Neural progenitor cell (in vitro differentiated cells): ENCODE measurements around the gene ASB13. TPM values are rescaled to one million over a fixed set of nuclear protein-coding genes. Genes with fewer than 3 reads are reported as not detected.
"Not testable (repeated sequence)": the region's sequence is repeated elsewhere in the genome, so short reads cannot be mapped to it uniquely, and the experiment has no call there.

Experiments used
- DNase-seq: peaks from one replicate; pipeline ENCODE4 v3.0.0-alpha.2; 2016; ENCODE audit warnings: low spot score
- H2AFZ ChIP-seq: fragments of 200-600 bp; sonication (generic); replicated peaks from 2 replicates; pipeline ENCODE4 v1.6.1; 2016; ENCODE audit warnings: antibody characterized with exemption
- H3F3A ChIP-seq: fragments of 200-600 bp; sonication (generic); 2 replicates; pipeline ENCODE4 v1.6.1; 2016; ENCODE audit warnings: antibody characterized with exemption, low read depth
- H3K27ac ChIP-seq: fragments of 200-600 bp; sonication (generic); 2 replicates; pipeline ENCODE4 v1.5.1; 2016; ENCODE audit warnings: mild to moderate bottlenecking
- H3K27me3 ChIP-seq: fragments of 200-600 bp; sonication (generic); 2 replicates; pipeline ENCODE4 v1.6.1; 2016; ENCODE audit warnings: mild to moderate bottlenecking, moderate library complexity
- H3K36me3 ChIP-seq: fragments of 200-600 bp; sonication (generic); 2 replicates; pipeline ENCODE4 v1.5.1; 2016
- H3K4me1 ChIP-seq: fragments of 200-600 bp; sonication (generic); 2 replicates; pipeline ENCODE4 v1.6.1; 2016; ENCODE audit warnings: mixed run types
- H3K4me2 ChIP-seq: fragments of 200-600 bp; sonication (generic); 2 replicates; pipeline ENCODE4 v1.6.1; 2016
- H3K4me3 ChIP-seq: fragments of 200-600 bp; sonication (generic); 2 replicates; pipeline ENCODE4 v1.5.1; 2016
- H3K79me2 ChIP-seq: fragments of 200-600 bp; sonication (generic); 2 replicates; pipeline ENCODE4 v1.6.1; 2016; ENCODE audit warnings: low read depth
- H3K9ac ChIP-seq: fragments of 200-600 bp; sonication (generic); 2 replicates; pipeline ENCODE4 v1.6.1; 2016
- H3K9me3 ChIP-seq: fragments of 200-600 bp; sonication (generic); 2 replicates; pipeline ENCODE4 v1.5.1; 2016; ENCODE audit warnings: low read depth
- H4K20me1 ChIP-seq: fragments of 200-600 bp; sonication (generic); 2 replicates; pipeline ENCODE4 v1.6.1; 2016; ENCODE audit warnings: low read depth
- H3K27ac Mint-ChIP-seq: 3 replicates; pipeline ENCODE4 v1.8.0; 2021; ENCODE audit warnings: mixed read lengths
- H3K27me3 Mint-ChIP-seq: 2 replicates; pipeline ENCODE4 v1.8.0; 2022; ENCODE audit warnings: low read depth, mild to moderate bottlenecking, inconsistent platforms, moderate library complexity, mixed read lengths; ENCODE audit not compliant: insufficient read depth
- H3K36me3 Mint-ChIP-seq: 3 replicates; pipeline ENCODE4 v1.8.0; 2021; ENCODE audit warnings: mixed read lengths
- H3K4me1 Mint-ChIP-seq: 3 replicates; pipeline ENCODE4 v1.8.0; 2021; ENCODE audit warnings: mixed read lengths
- H3K4me3 Mint-ChIP-seq: 3 replicates; pipeline ENCODE4 v1.8.0; 2021; ENCODE audit warnings: mild to moderate bottlenecking, moderate library complexity, mixed read lengths
- H3K9me3 Mint-ChIP-seq: 3 replicates; pipeline ENCODE4 v1.8.0; 2020; ENCODE audit warnings: mixed read lengths
- CTCF ChIP-seq: fragments of 200-600 bp; sonication (generic); IDR thresholded peaks from 2 replicates; pipeline ENCODE4 v1.5.1; 2017; ENCODE audit warnings: antibody characterized with exemption, mild to moderate bottlenecking
- EZH2 ChIP-seq: fragments of 200-600 bp; sonication (generic); IDR thresholded peaks from 2 replicates; pipeline ENCODE4 v1.6.1; 2017; ENCODE audit warnings: antibody characterized with exemption, mild to moderate bottlenecking, moderate library complexity
- EZH2phosphoT487 ChIP-seq: fragments of 200-600 bp; sonication (generic); IDR thresholded peaks from 2 replicates; pipeline ENCODE4 v1.6.1; 2017; ENCODE audit warnings: antibody characterized with exemption
- total RNA-seq: library from RNA; depleted of rRNA; stranded (reverse); fragments of >200 nt; gene quantifications from 2 replicates; pipeline ENCODE4 v1.2.3, GENCODE V29; 2015; ENCODE audit warnings: low replicate concordance

ASB13 gene
- total RNA-seq, 1 donor from 2014 or later = 15.0 TPM

DNA sequence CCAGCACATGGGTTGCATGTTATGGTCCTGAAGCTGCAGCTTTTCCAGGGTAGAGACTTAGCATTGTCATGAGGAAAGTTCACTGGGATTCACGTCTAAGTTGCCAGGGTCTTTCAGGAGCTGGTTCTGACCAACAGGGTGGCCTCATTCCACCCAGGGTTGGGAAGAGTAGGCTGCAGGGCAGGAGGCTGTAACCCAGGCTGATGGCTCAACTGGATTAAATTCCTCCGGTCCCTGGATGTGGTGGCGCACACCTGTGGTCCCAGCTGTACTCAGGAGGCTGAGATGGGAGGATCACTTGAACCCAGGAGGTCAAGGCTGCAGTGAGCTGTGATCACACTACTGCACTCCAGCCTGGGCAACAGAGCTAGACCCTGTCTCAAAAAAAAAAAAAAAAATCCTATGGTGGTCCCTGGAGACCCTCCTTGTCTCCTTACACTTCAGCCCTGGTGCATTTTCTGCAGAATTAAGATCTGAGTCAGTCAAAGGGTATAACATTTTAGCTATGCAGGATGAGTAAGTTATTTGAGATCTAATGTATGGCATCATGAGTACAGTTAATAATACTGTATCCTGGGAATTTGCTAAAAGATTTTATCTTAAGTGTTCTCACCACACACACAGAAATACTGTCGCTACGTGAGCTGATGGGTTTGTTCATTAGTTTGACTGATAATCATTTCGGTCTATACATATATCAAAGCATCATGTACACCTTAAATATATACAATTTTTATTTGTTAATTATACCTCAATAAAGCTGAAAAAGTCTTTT is 44.0 kb downstream of the ASB13 start:
- TF ChIP-seq EZH2phosphoT487 = no peak
- TF ChIP-seq CTCF = no peak
- TF ChIP-seq EZH2 = no peak
- Histone ChIP-seq H3K4me2 (no peak overlapping the region), H3K9me3 (no peaks in the 10 kb centered on the region), H3K27me3 (no peaks in the 10 kb centered on the region), H3K79me2 (no peaks in the 10 kb centered on the region), H3K36me3 (no peaks in the 10 kb centered on the region), H3K4me1 (no peaks in the 10 kb centered on the region), H2AFZ (no peak overlapping the region), H3K9ac (no peak overlapping the region), H3K4me3 (no peak overlapping the region), H4K20me1 (no peaks in the 10 kb centered on the region), H3K27ac (no peak overlapping the region), H3F3A (no peaks in the 10 kb centered on the region)
- Mint-ChIP-seq H3K27me3 (no peaks in the 10 kb centered on the region), H3K4me3 (no peak overlapping the region), H3K9me3 (no peaks in the 10 kb centered on the region), H3K27ac (no peak overlapping the region), H3K4me1 (peaks cover 20% of the 10 kb centered on the region), H3K36me3 (no peaks in the 10 kb centered on the region)
- DNase-seq = no peak

DNA sequence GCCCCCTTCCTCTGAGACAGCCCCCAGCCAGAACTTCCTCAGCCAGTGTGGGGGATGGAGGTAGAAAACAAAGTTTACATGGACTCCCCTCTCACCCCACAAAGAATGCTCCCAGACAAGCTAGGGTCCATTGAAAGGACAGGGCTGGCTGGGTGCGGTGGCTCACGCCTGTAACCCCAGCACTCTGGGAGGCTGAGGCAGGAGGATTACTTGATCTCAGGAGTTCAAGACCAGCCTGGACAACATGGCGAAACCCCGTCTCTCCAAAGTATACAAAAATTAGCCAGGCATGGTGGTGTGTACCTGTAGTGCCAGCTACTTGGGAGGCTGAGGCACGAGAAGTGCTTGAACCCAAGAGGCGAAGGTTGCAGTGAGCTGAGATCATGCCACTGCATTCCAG is 45.0 kb downstream of the ASB13 start:
- not testable (repeated sequence) for H3K27me3 ChIP-seq, H3K36me3 ChIP-seq, H3K9ac ChIP-seq, H3K36me3 Mint-ChIP-seq, H3F3A ChIP-seq, H2AFZ ChIP-seq, H3K4me2 ChIP-seq, H3K9me3 ChIP-seq, H3K4me3 Mint-ChIP-seq, H3K27ac ChIP-seq, H3K4me1 ChIP-seq, H3K79me2 ChIP-seq, H3K9me3 Mint-ChIP-seq, H4K20me1 ChIP-seq, H3K27ac Mint-ChIP-seq, DNase-seq, H3K27me3 Mint-ChIP-seq, H3K4me3 ChIP-seq
- H3K4me1 Mint-ChIP-seq = peaks cover 24% of the 10 kb centered on the region

- Mint-ChIP-seq H3K4me3 (peak overlapping the region; percentile 48), H3K4me1 (peaks cover 24% of the 10 kb centered on the region), H3K9me3 (no peaks in the 10 kb centered on the region), H3K27me3 (no peaks in the 10 kb centered on the region), H3K36me3 (no peaks in the 10 kb centered on the region), H3K27ac (peak overlapping the region; percentile 92)
- Histone ChIP-seq H4K20me1 (no peaks in the 10 kb centered on the region), H3K79me2 (no peaks in the 10 kb centered on the region), H3K4me2 (no peak overlapping the region), H2AFZ (no peak overlapping the region), H3K9ac (no peak overlapping the region), H3K4me1 (no peaks in the 10 kb centered on the region), H3K27me3 (no peaks in the 10 kb centered on the region), H3K4me3 (no peak overlapping the region), H3K27ac (no peak overlapping the region), H3K9me3 (no peaks in the 10 kb centered on the region), H3K36me3 (no peaks in the 10 kb centered on the region), H3F3A (no peaks in the 10 kb centered on the region)
- no peak for TF ChIP-seq EZH2phosphoT487
- TF ChIP-seq CTCF = no peak
- TF ChIP-seq EZH2 = no peak
- DNase-seq = no peak
These were observed 45.4 kb downstream of the ASB13 start for GRCh38 chr10:5620966-5621365.

DNA sequence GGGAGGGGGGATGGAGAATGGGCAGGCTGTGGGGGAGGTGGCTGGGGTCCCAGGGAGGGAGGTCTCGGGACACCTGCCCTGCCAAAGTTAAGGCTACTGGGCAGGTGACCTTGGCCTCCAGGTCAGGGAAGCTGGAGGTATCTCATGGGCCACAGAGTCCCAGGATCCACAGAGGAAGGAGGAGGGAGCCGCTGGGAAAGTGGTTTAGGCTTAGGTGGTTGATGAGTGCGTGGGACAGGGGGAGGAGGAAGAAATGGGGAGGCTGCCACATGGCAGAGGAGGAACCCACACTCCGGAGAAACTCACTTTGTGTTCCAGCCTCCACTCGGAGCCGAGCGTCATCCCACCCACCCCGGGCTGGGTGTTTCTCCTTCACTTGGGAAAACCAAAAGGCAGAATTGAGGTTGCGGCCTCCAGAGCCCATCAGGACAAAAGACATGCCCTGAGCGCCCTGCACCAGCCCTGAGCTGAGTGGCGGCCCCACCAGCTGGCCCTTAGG is 46.1 kb downstream of the ASB13 start:
- Histone ChIP-seq H2AFZ (no peak overlapping the region), H3K9ac (no peak overlapping the region), H3K4me3 (no peak overlapping the region), H3K4me1 (no peaks in the 10 kb centered on the region), H3K36me3 (no peaks in the 10 kb centered on the region), H3K79me2 (no peaks in the 10 kb centered on the region), H3K9me3 (no peaks in the 10 kb centered on the region), H3F3A (no peaks in the 10 kb centered on the region), H4K20me1 (no peaks in the 10 kb centered on the region), H3K4me2 (no peak overlapping the region), H3K27ac (no peak overlapping the region), H3K27me3 (no peaks in the 10 kb centered on the region)
- no peak overlapping the region for H3K27ac Mint-ChIP-seq
- H3K27me3 Mint-ChIP-seq = no peaks in the 10 kb centered on the region
- no peak overlapping the region for H3K4me3 Mint-ChIP-seq
- H3K4me1 Mint-ChIP-seq = peaks cover 27% of the 10 kb centered on the region
- no peaks in the 10 kb centered on the region for H3K36me3 Mint-ChIP-seq
- TF ChIP-seq CTCF (no peak), EZH2 (no peak)
- no peak for DNase-seq
- H3K9me3 Mint-ChIP-seq = no peaks in the 10 kb centered on the region
